Measurements from ENCODE around the gene MBLAC1.

Gene MBLAC1, protein sequence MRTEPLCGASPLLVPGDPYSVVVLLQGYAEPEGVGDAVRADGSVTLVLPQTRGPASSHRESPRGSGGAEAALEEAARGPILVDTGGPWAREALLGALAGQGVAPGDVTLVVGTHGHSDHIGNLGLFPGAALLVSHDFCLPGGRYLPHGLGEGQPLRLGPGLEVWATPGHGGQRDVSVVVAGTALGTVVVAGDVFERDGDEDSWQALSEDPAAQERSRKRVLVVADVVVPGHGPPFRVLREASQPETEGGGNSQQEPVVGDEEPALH

GRCh38 chr7:100126931-100127865, at the start of gene MBLAC1:
MBLAC1 (plus strand) TSS chr7:100126967; CDS start chr7:100127396, 429 bp downstream.
- DNase-seq, result peak; percentile 91

- DNase-seq, result no peak
These were observed 49.6 kb upstream of the MBLAC1 start for GRCh38 chr7:100077205-100077604.

GRCh38 chr7:100079024-100079560, 47.7 kb upstream of the MBLAC1 start:
- no peak for DNase-seq

DNA sequence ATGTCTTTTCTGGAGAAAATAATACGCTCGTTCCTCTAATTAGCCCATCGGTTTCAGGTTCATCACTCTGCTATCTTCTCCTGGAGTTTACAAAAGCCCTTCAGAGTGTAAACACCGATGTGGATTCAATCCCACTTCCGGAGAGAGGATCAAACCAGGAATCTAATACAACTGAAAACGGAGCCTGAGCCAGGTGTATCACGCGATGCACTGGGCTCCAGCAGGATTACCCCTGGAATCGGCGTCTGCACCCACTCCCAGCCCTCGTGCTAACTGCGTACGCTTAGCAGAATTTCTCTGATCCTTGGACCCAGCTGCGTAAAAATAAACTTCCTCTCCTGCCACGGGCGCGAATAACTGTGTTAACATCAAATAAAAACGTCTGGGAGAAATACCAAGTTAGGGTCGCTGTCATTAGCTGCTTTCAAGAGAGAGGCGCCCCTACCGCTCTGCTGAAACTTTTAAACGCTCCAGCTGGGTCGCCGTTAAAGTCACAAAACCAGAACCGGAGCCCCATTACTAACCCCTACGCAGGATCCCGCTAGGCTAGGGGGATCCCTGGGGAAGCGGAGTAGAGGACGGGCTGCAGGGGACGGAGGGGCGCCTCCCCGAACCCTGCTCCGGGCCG, 45.7 kb upstream of the MBLAC1 start:
- no peak for DNase-seq

- peak; percentile 98 for DNase-seq
These were observed 45.1 kb upstream of the MBLAC1 start, which contains the start of gene ZNF3 for GRCh38 chr7:100081535-100082102. ZNF3 (minus strand) TSS chr7:100081723; CDS start chr7:100077357, 4,366 bp downstream.

DNA sequence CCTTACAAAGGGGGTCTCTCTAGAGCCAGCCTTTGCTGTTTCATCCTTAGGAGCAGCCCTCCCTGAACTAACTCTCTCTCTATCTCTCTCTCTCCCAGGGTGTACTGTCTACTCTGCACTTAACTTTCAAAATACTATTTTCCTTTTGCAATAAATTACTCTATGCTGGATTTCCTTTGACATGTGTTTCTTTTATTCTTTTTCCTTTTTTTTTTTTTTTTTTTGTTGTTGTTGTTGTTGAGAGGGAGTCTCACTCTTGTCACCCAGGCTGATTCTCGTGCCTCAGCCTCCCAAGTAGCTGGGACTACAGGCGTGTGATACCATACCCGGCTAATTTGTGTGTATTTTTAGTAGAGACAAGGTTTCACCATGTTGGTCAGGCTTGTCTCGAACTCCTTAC, 43.8 kb upstream of the MBLAC1 start:
- DNase-seq, result no peak

GRCh38 chr7:100085515-100085914, 41.3 kb upstream of the MBLAC1 start:
- DNase-seq, result no peak

DNA sequence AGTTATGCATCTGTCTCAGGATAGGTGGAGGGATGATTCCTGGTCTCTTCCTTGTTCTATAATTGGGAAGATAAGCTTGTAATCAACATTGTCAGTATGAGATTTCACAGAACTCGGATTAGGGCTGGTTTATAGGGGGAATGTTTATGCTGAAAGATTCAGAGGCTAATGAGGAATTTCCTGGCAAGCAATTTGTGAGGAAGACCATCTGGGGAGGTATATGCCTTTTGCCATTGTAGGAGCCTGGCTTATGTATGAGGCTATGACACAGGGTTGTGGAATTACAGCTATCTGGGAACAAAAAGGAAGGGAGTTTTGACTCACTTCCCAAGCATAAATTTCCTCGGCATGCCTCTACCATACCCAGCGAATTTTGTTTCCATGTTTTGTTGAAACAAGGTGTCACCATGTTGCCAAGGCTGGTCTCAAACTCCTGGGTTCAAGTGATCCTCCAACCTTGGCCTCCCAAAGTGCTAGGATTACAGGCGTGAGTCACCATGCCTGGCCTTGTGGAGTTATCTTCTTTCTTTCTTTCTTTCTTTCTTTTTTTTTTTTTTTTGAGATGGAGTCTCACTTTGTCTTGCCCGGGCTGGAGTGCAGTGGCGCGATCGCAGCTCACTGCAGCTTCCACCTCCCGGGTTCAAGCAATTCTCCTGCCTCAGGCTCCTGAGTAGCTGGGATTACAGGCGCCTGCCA, 39.6 kb upstream of the MBLAC1 start:
- DNase-seq, result no peak

GRCh38 chr7:100088095-100088620, 38.6 kb upstream of the MBLAC1 start:
- DNase-seq, result no peak

- peak; percentile 89 for DNase-seq
These were observed 37.9 kb upstream of the MBLAC1 start, which contains the start of gene COPS6 for GRCh38 chr7:100088621-100089457. COPS6 (plus strand) TSS chr7:100088969; CDS start chr7:100088991, 22 bp downstream.

DNA sequence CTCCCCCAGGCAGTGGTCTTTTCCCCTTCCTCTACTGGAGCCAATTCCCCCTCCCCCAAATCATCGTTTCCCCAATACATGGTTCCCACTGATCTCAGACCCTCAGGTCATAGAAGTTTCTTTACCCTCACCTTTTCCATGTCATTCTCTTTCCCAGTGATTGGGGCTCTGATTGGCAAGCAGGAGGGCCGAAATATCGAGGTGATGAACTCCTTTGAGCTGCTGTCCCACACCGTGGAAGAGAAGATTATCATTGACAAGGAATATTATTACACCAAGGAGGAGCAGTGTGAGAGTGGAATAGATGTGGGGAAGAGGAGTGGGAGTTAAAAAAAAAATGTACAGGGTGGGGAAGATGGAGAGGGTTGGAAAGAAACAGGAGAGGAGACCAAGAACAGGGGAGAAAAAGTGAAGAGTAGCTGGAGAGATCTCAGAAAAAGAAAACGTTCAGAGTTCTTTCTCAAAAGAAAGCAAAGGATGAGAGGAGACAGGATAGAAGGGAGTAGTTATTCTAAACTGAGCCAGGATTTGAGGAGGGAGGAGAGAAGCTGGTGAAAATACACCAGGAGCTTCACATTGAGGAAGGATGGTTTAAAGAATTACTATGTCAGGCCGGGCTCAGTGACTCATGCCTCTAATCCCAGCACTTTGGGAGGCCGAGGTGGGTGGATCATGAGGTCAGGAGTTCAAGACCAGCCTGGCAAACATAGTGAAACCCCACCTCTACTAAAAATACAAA, 37.1 kb upstream of the MBLAC1 start:
- no peak for DNase-seq

GRCh38 chr7:100090527-100091410, 36.0 kb upstream of the MBLAC1 start:
- no peak for DNase-seq

- DNase-seq, result no peak
These were observed 35.2 kb upstream of the MBLAC1 start for GRCh38 chr7:100091411-100092181.

DNA sequence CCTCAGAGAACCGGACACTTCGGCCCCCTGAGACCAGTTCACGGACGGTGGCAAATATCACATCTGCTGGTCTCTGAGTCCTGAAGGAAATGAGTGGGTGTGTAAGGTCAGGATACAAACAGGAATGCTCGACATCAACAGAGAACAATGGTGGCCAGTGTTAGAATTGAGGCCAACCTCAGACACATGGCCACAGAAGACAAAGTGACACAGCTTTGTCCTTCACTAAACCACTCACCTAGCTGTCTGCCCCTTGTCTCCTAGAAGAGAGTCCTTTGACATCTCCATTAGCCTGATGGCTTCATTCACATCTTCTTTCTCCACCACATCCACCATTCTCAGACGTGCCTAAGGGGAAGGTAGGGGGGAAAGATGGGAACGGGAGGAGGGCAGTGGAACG, 33.7 kb upstream of the MBLAC1 start:
- no peak for DNase-seq

GRCh38 chr7:100093498-100093897, 33.3 kb upstream of the MBLAC1 start:
- no peak for DNase-seq

GRCh38 chr7:100093925-100094486, 32.8 kb upstream of the MBLAC1 start:
- no peak for DNase-seq

- DNase-seq, result no peak
These were observed 31.5 kb upstream of the MBLAC1 start for GRCh38 chr7:100095289-100095688.

GRCh38 chr7:100095704-100096103, 31.1 kb upstream of the MBLAC1 start:
- no peak for DNase-seq

Measured in activated naive CD4-positive, alpha-beta T cell treated with Interleukin-2 at 50 U/mL for 16 hours (primary cell).